GM12873 (cell line): Measurements from ENCODE around the gene TAT.

Experiments
- TF ChIP-seq, protein P1 (sequence below): IDR thresholded peaks from 2 replicates; pipeline ENCODE4 v1.5.1; 2012; ENCODE audit warnings: low read depth, mild to moderate bottlenecking, moderate library complexity, low read length, control low read depth; ENCODE audit not compliant: insufficient read depth; ENCODE audit errors: missing control alignments

The TAT gene

DNA sequence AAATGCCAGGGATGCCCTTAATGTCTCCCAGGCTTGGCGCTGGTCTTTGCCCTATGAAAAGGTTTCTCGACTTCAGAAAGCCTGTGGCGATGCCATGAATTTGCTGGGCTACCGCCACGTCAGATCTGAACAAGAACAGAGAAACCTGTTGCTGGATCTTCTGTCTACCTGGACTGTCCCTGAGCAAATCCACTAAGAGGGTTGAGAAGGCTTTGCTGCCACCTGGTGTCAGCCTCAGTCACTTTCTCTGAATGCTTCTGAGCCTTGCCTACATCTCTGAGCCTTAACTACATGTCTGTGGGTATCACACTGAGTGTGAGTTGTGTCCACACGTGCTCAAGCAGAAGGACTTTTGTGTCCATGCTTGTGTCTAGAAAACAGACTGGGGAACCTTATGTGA, 39.2 kb downstream of the TAT start:
- TF ChIP-seq, protein P1, sequence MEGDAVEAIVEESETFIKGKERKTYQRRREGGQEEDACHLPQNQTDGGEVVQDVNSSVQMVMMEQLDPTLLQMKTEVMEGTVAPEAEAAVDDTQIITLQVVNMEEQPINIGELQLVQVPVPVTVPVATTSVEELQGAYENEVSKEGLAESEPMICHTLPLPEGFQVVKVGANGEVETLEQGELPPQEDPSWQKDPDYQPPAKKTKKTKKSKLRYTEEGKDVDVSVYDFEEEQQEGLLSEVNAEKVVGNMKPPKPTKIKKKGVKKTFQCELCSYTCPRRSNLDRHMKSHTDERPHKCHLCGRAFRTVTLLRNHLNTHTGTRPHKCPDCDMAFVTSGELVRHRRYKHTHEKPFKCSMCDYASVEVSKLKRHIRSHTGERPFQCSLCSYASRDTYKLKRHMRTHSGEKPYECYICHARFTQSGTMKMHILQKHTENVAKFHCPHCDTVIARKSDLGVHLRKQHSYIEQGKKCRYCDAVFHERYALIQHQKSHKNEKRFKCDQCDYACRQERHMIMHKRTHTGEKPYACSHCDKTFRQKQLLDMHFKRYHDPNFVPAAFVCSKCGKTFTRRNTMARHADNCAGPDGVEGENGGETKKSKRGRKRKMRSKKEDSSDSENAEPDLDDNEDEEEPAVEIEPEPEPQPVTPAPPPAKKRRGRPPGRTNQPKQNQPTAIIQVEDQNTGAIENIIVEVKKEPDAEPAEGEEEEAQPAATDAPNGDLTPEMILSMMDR, result peak; percentile 84

DNA sequence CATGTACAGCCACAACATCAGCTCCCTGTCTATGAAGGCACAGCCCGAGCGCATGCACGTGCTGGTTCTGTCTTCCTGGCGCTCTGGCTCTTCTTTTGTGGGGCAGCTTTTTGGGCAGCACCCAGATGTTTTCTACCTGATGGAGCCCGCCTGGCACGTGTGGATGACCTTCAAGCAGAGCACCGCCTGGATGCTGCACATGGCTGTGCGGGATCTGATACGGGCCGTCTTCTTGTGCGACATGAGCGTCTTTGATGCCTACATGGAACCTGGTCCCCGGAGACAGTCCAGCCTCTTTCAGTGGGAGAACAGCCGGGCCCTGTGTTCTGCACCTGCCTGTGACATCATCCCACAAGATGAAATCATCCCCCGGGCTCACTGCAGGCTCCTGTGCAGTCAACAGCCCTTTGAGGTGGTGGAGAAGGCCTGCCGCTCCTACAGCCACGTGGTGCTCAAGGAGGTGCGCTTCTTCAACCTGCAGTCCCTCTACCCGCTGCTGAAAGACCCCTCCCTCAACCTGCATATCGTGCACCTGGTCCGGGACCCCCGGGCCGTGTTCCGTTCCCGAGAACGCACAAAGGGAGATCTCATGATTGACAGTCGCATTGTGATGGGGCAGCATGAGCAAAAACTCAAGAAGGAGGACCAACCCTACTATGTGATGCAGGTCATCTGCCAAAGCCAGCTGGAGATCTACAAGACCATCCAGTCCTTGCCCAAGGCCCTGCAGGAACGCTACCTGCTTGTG, 40.0 kb downstream of the TAT start:
- TF ChIP-seq, protein P1, result no peak

DNA sequence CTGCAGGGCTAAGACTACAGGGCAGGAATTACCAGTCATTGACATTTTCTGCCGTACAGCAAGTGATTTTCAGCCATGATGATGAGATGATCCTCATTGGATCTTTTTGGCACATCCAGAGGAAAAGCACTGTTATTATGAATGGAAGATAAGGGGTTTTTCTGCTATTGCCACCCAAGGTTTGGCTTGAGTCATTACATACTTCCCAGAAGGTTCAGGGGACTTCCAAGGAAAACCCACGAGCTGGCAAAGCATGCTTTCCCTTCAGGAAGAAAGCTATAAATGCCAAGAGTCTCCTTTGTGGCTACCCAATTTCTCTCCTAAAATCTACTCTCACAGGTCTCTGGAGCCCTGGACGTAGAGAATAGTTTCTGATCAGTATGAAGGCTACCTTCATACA, 44.5 kb downstream of the TAT start:
- TF ChIP-seq, protein P1, result no peak

DNA sequence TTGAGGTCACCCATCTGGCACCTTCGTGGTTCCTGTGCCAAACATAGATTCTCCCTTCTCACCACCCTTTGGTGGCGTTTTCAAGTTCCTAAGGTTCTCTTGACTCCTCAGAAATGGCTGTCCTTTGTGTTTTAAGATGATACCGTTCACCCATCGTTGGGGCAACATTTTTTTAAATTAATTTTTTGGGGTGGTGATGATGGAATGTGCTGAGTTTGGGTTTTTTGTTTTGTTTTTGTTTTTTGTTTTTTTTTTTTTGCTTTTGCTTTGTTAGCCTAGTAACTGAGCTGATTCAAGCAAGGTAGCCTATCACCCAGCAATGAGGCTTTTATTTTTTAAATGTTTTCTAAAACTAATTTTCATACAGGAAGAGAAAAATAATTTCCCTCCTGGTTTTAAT, 48.0 kb downstream of the TAT start:
- TF ChIP-seq, protein P1, result no peak

DNA sequence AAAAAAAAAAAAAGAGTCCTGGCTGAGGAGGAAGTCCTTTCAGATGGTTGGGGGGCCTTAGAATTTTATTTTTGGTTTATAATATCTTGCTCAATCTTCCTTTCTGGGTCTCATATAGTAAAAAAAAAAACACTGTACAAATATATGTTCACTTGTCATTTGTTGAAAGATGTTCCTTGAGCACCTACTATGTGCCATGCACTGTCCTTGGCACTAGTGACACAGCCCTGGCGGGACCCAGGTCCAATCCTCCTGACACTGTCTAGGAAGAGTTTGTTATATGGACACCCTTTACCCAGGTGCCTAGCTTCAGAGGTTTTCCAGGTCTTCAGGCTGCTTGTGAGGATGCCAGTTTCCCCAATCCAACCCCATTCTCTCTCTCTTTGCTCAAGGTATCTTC, 48.6 kb downstream of the TAT start:
- TF ChIP-seq, protein P1, result no peak

DNA sequence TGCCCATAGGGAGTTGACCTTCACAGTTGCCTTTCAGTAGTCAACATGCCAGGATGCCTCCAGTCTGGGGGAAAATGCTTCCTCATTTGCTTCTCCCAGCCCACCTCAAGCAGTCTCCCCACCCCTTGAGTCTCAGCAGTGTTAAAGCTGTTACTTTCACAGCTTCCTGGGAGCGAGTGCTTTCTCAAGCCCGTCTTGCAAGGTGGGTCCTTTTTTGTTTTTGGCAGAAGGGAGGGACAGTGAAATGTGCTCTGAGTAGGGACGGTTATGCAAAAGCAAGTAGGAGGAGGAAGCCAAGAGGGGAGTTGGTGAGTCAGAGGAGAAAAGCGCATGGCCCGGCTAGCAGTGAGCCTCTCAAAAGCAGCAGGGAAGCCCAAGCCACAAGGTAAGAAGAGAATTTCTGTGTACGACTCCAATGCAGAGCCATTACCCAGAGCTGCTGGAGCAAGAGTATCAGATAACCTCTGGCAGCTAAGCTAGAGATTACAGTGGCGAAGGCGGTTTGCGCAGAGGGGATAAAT, 50.7 kb downstream of the TAT start, which contains the start of gene CHST4:
Gene CHST4, plus strand, starts transcription at position 316 of the 521 bp plus-strand sequence. CDS start 10,252 bp downstream, outside the sequence.
- TF ChIP-seq, protein P1, result no peak

DNA sequence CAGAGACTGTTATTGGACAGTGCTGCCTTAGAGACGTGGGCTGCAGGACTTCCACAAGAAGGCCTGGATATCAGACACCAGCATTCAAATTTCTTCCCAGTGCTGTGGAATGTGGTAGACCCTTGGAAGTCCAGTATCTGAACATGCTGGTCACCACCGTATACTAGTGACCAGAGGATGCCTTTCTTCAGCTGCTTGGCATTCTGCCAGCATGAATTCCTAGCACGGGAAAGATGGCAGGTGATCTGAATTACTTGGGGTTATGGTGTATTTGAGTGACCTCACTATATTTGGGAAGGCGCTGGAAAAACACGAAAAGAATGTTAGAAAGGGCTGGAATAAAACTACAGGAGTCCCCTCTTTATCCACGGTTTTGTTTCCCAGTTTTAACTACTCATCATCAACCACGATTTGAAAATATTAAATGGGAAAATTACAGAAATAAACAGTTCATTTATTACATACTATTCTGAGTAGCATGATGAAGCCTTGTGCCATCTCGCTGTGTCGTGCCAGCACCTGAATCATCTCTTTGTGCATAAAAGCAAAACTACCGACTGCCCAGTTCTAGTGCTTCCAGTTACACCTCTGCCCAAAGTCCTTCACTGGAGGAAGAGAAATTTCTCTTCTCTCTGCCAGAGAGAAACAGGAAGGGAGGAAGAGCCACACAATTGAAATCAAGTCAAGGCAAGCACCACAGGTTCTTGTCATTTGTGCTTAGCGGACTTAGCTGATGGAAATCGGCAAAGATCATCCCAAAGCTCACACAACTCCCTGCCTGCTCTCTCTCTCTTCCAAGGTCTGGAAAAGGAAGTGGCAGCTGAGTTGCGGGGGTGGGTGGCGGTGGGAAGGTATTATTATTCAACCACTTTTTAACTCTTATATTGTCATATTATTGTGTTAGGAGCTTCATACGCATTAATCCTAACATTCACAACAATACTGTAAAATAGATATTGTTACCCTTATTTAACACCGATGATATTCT, 52.0 kb downstream of the TAT start:
- TF ChIP-seq, protein P1, result no peak
